ENCODE data around the gene C1orf21. TPM values are rescaled to one million over a fixed set of nuclear protein-coding genes. Genes with fewer than 3 reads are reported as not detected.

Gene C1orf21
- polyA plus RNA-seq, 3 donors = 0.23 to 1.1 (median 0.28) TPM

- no peak overlapping the region for H3K27ac ChIP-seq (ENCODE audit: low read depth in 1 of 2, low read length in 2 of 2)
- no peak overlapping the region for H3K4me2 ChIP-seq (replicated peaks; ENCODE audit: extremely low read depth, low read length, poor library complexity, severe bottlenecking)
- no peaks in the 10 kb centered on the region for H3K79me2 ChIP-seq (ENCODE audit: insufficient read depth, low read length)
- intact Hi-C loops (cut with micrococcal nuclease) = no loop called here
- H3K27me3 ChIP-seq (ENCODE audit: control insufficient read depth in 2 of 2, insufficient read depth in 2 of 2, low read length in 2 of 2) = no peaks in the 10 kb centered on the region
- H3K4me3 ChIP-seq (replicated peaks in 1 of 3; ENCODE audit: low read depth in 2 of 3, low read length in 3 of 3) = no peak overlapping the region
- peaks cover 0 to 4% (median 2%) of the 10 kb centered on the region in 3 donors for H3K27me3 Mint-ChIP-seq (ENCODE audit: low read depth in 3 of 3)
- no peaks in the 10 kb centered on the region for H4K20me1 ChIP-seq (ENCODE audit: insufficient read depth, low read length)
- TF ChIP-seq CTCF (IDR thresholded peaks at IDR 0.05) = no peak
- H3K4me1 ChIP-seq (ENCODE audit: control insufficient read depth in 1 of 2, insufficient read depth in 2 of 2, low read length in 2 of 2) = peaks cover 19 to 26% of the 10 kb centered on the region in 2 donors
- DNase-seq = no peak
- H3K9me3 Mint-ChIP-seq = peaks cover 0 to 3% (median 0%) of the 10 kb centered on the region in 7 donors
- H3K9ac ChIP-seq (ENCODE audit: insufficient read depth, low read length, poor library complexity, severe bottlenecking) = no peak overlapping the region
- no peak overlapping the region for H2AFZ ChIP-seq (ENCODE audit: insufficient read depth, low read depth, low read length, poor library complexity, severe bottlenecking)
- peaks cover 28% of the 10 kb centered on the region for H3K4me1 Mint-ChIP-seq
- WGBS (ENCODE audit: insufficient coverage) = 83% methylated on average over 1 of the region's 4 CpGs
- no peaks in the 10 kb centered on the region for H3K9me3 ChIP-seq (replicated peaks in 1 of 2; ENCODE audit: control insufficient read depth in 1 of 2, insufficient read depth in 1 of 2, low read length in 2 of 2)
- H3K36me3 ChIP-seq (replicated peaks in 1 of 2; ENCODE audit: control insufficient read depth in 1 of 2, insufficient read depth in 2 of 2, low read length in 2 of 2) = no peaks in the 10 kb centered on the region
- peak overlapping the region in 1 of 7 donors; percentile 7 for H3K27ac Mint-ChIP-seq
- H3K4me3 Mint-ChIP-seq = no peak overlapping the region
- no peaks in the 10 kb centered on the region for H3K36me3 Mint-ChIP-seq
Observed at GRCh38 chr1:184648160-184648855, 261.5 kb downstream of the C1orf21 start.

GRCh38 chr1:184648856-184649201 is 262.0 kb downstream of the C1orf21 start:
- WGBS (ENCODE audit: insufficient coverage) = 96% methylated on average over 4 of the region's 6 CpGs
- Histone ChIP-seq H3K27me3 (ENCODE audit: control insufficient read depth in 2 of 2, insufficient read depth in 2 of 2, low read length in 2 of 2) (no peaks in the 10 kb centered on the region), H3K79me2 (ENCODE audit: insufficient read depth, low read length) (no peaks in the 10 kb centered on the region), H4K20me1 (ENCODE audit: insufficient read depth, low read length) (no peaks in the 10 kb centered on the region), H3K4me3 (replicated peaks in 1 of 3; ENCODE audit: low read depth in 2 of 3, low read length in 3 of 3) (peak overlapping the region in 1 of 3 experiments; percentile 16), H3K27ac (ENCODE audit: low read depth in 1 of 2, low read length in 2 of 2) (peak overlapping the region in 1 of 2 donors; percentile 25), H3K36me3 (replicated peaks in 1 of 2; ENCODE audit: control insufficient read depth in 1 of 2, insufficient read depth in 2 of 2, low read length in 2 of 2) (no peaks in the 10 kb centered on the region), H3K9ac (ENCODE audit: insufficient read depth, low read length, poor library complexity, severe bottlenecking) (no peak overlapping the region), H3K9me3 (replicated peaks in 1 of 2; ENCODE audit: control insufficient read depth in 1 of 2, insufficient read depth in 1 of 2, low read length in 2 of 2) (no peaks in the 10 kb centered on the region), H3K4me1 (ENCODE audit: control insufficient read depth in 1 of 2, insufficient read depth in 2 of 2, low read length in 2 of 2) (peaks cover 19 to 26% of the 10 kb centered on the region in 2 donors), H3K4me2 (replicated peaks; ENCODE audit: extremely low read depth, low read length, poor library complexity, severe bottlenecking) (peak overlapping the region; percentile 44), H2AFZ (ENCODE audit: insufficient read depth, low read depth, low read length, poor library complexity, severe bottlenecking) (no peak overlapping the region)
- Mint-ChIP-seq H3K27ac (peak overlapping the region in 1 of 7 donors; percentile 89), H3K9me3 (peaks cover 0 to 3% (median 0%) of the 10 kb centered on the region in 7 donors), H3K36me3 (no peaks in the 10 kb centered on the region), H3K4me3 (peak overlapping the region; percentile 7 to 58), H3K4me1 (peaks cover 28% of the 10 kb centered on the region), H3K27me3 (ENCODE audit: low read depth in 3 of 3) (peaks cover 0 to 4% (median 0%) of the 10 kb centered on the region in 3 donors)
- TF ChIP-seq CTCF (IDR thresholded peaks at IDR 0.05) = no peak
- DNase-seq = no peak
- intact Hi-C loops (cut with micrococcal nuclease) = no loop called here
